Heart left ventricle (tissue), 13 donors: ENCODE results near the gene SFXN2.

ENCODE experiments used
- CTCF ChIP-seq, 12 donors: fragments of 200-600 bp; sonication (generic) in 4 of 12; IDR thresholded peaks; one replicate each; pipeline versions ENCODE4 v1.5.0 to v1.8.0; 2018 to 2022; ENCODE audit warnings: antibody characterized with exemption in 12 of 12, mild to moderate bottlenecking in 5 of 12
- POLR2A ChIP-seq, 2 donors: fragments of 450-650 bp; IDR thresholded peaks; one replicate each; pipeline ENCODE4 v1.6.1; 2017; ENCODE audit warnings: antibody characterized with exemption in 2 of 2, mild to moderate bottlenecking in 2 of 2, moderate library complexity in 2 of 2
- donor health status: ischemic (EF 13 %, LVEDD 7.1; RV severe dilation, severe dysfunction).
- donor health status: DM: no; HTN: yes; CAD: no.
- donor health status: DM: no; HTN: no; CAD: no.
- donor health status: ischemic (EF 25% LVEDD 6.9; RV normal size, moderate dysfunction).
- donor health status: ischemic (EF 25% LVEDD 5.7; RV mildly dilated, moderate dysfunction).
- donor health status: ischemic (EF 35%, LVEDD 5.7; RV mildly dilated, moderate dysfunction).
- donor health status: nonischemic (EF 11% LVEDD 7.7; RV severe dilation, severe dysfunction).
- donor health status: DM: yes; HTN: yes; CAD: no.
- donor health status: PGD.
- donor health status: ischemic (EF 29% LVEDD 5.4; RV normal size, mild dysfunction).
- donor health status: nonischemic (EF 23%, LVEDD 6.1; RV moderate dilation, normal function).

DNA sequence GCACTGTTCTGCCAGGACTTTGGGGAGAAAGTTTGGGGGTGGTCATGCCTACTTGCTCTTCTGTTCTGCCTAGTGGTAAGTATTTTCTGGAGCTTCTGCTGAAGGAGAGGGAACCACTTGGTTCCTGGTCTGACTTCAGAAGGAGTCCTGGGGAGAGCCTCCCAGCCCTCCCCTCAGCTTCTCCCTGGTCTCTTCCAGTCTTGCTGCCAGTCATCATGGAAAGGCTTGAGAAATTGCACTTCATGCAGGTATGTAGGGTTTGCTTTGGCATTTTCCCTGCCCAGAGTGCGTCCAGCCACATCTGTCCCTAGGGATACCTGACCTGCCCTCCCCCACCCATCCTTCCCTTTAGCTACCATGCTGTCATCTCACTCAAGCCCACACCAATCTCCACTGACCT, 18.2 kb downstream of the SFXN2 start:
- TF ChIP-seq POLR2A (IDR thresholded peaks at IDR 0.05) (no peak), CTCF (IDR thresholded peaks at IDR 0.05) (no peak)
